ENCODE data around the gene PROS1.
"Not testable (repeated sequence)": the region's sequence is repeated elsewhere in the genome, so short reads cannot be mapped to it uniquely, and the experiment has no call there.

GRCh38 chr3:93873412-93873811, 100.3 kb downstream of the PROS1 start:
- TF ChIP-seq MAX (IDR thresholded peaks at IDR 0.05); POLR2A (IDR thresholded peaks at IDR 0.05; ENCODE audit: low read length); HES2 (IDR thresholded peaks at IDR 0.05); RARB (CRISPR knock-in tag; IDR thresholded peaks at IDR 0.05); E2F6 (IDR thresholded peaks at IDR 0.05; ENCODE audit: borderline replicate concordance, low read depth); CTCF (IDR thresholded peaks at IDR 0.05); TP53 (CRISPR knock-in tag; IDR thresholded peaks at IDR 0.05); FOSL2 (IDR thresholded peaks at IDR 0.05); FOSL2 (CRISPR knock-in tag; IDR thresholded peaks at IDR 0.05); TFCP2L1 (CRISPR knock-in tag; IDR thresholded peaks at IDR 0.05); EHF (CRISPR knock-in tag; IDR thresholded peaks at IDR 0.05); ZSCAN20 (CRISPR knock-in tag; IDR thresholded peaks at IDR 0.05); FOXS1 (CRISPR knock-in tag; IDR thresholded peaks at IDR 0.05); KDM1A (IDR thresholded peaks at IDR 0.05; ENCODE audit: low read depth): not testable (repeated sequence)
